OCI-LY3 (cell line): Measurements from ENCODE around the gene IFT25.

Source experiments
- H2AFZ ChIP-seq: fragments of 200-600, 300-600 bp; shearing (Covaris generic); 2 replicates; pipeline ENCODE4 v1.6.0; 2014; ENCODE audit warnings: antibody characterized with exemption, low read depth, low read length
- H3K27ac ChIP-seq: fragments of 200-600, 300-600 bp; sonication (generic); 2 replicates; pipeline ENCODE4 v1.5.1; 2014; ENCODE audit warnings: mild to moderate bottlenecking, low read length, moderate library complexity, mixed read lengths
- H3K27me3 ChIP-seq: fragments of 200-600, 300-600 bp; sonication (generic); 2 replicates; pipeline ENCODE4 v1.6.1; 2014; ENCODE audit warnings: low read depth, low read length, mixed read lengths
- H3K36me3 ChIP-seq: fragments of 200-600, 300-600 bp; sonication (generic); replicated peaks from 2 replicates; pipeline ENCODE3; 2014; ENCODE audit warnings: low read depth, low read length, mixed read lengths
- H3K4me1 ChIP-seq: fragments of 300-600, 200-600 bp; sonication (generic); 2 replicates; pipeline ENCODE4 v1.6.1; 2014; ENCODE audit warnings: low read length, mixed read lengths
- H3K4me2 ChIP-seq: fragments of 200-600, 300-600 bp; sonication (generic); 2 replicates; pipeline ENCODE4 v1.6.1; 2014; ENCODE audit warnings: low read length, mixed read lengths
- H3K4me3 ChIP-seq: fragments of 300-600, 200-600 bp; sonication (generic); 2 replicates; pipeline ENCODE4 v1.5.1; 2014; ENCODE audit warnings: antibody characterized with exemption, mild to moderate bottlenecking, low read length, moderate library complexity
- H3K79me2 ChIP-seq: fragments of 300-600, 200-600 bp; shearing (Covaris generic); 2 replicates; pipeline ENCODE4 v1.6.1; 2014; ENCODE audit warnings: mild to moderate bottlenecking, low read length, mixed read lengths
- H3K9ac ChIP-seq: fragments of 300-600, 200-600 bp; shearing (Covaris generic); 2 replicates; pipeline ENCODE4 v1.6.0; 2014; ENCODE audit warnings: mild to moderate bottlenecking, low read length, moderate library complexity
- H3K9me3 ChIP-seq: fragments of 200-600, 300-600 bp; shearing (Covaris generic); 2 replicates; pipeline ENCODE4 v1.6.1; 2014; ENCODE audit warnings: low read length, mixed read lengths; ENCODE audit not compliant: insufficient read depth
- H4K20me1 ChIP-seq: fragments of 200-600, 300-600 bp; sonication (generic); 2 replicates; pipeline ENCODE4 v1.6.1; 2016; ENCODE audit warnings: low read length, mixed read lengths; ENCODE audit not compliant: insufficient read depth
- CTCF ChIP-seq: fragments of 200-600, 300-600 bp; sonication (generic); IDR thresholded peaks from 2 replicates; pipeline ENCODE4 v1.5.1; 2014; ENCODE audit warnings: antibody characterized with exemption, low read length, low read depth
- EZH2phosphoT487 ChIP-seq: fragments of 200-600 bp; shearing (Covaris generic); IDR thresholded peaks from 2 replicates; pipeline ENCODE4 v1.6.1; 2018; ENCODE audit warnings: antibody characterized with exemption, mixed run types, low read depth

The IFT25 gene

DNA sequence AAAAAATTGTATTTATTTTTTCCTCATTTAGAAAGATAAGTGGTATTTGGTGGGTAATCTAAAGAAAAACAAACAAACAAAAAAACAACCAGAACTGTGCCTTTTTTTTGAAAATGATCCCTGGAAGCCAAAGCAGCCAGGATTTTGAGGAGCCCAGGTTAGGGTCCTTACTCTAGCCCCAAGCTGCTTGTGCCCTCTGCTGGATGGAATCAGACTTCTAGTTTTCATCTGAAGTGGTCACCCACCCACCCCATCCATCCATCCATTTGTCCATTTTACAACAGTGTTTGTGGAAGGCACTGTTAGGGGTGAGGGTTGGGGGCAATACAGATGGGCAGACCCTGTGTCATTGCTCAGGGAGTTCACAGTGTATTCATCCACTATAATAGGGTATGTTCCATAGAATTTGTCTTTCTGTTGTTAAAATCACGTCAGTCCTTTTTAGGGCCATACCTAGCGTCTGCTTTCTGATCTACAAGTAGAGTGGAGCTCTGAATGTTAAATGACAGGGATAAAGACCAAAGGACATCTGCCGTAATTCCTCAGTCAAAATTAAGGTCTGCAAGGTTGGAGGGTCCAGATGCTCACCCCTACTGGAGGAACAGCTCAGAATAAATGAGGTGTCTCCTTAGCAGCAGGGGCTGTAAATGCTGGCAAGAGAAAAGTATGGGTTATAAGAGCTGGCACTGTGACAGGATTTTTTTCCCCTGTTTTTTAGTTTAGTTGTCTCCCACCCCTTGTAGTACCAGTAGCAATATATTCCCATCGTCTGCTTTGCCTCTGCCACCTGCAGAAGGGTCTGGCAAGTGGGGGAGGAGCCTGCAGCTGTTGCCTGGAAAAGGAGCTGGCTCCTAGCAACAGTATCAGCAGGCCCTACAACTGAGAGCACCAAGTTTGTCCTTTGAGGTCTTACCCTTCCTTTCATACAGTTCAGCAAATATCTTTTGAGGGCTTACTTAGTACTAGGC lies 3.8 kb upstream of the IFT25 start:
- Histone ChIP-seq H3K4me3 (no peak overlapping the region), H3K4me2 (no peak overlapping the region), H3K27ac (no peak overlapping the region), H3K27me3 (no peaks in the 10 kb centered on the region), H3K9ac (no peak overlapping the region), H3K79me2 (peaks cover 16% of the 10 kb centered on the region), H3K4me1 (peaks cover 12% of the 10 kb centered on the region), H2AFZ (no peak overlapping the region), H3K9me3 (no peaks in the 10 kb centered on the region), H3K36me3 (peaks cover 3% of the 10 kb centered on the region), H4K20me1 (no peaks in the 10 kb centered on the region)
- TF ChIP-seq CTCF (peak; percentile 61), EZH2phosphoT487 (no peak)

- no peak for TF ChIP-seq CTCF
- TF ChIP-seq EZH2phosphoT487, result no peak
- Histone ChIP-seq H3K79me2 (peaks cover 23% of the 10 kb centered on the region), H3K4me3 (no peak overlapping the region), H4K20me1 (no peaks in the 10 kb centered on the region), H3K4me2 (no peak overlapping the region), H3K27ac (no peak overlapping the region), H3K9me3 (no peaks in the 10 kb centered on the region), H3K27me3 (no peaks in the 10 kb centered on the region), H3K4me1 (peaks cover 18% of the 10 kb centered on the region), H3K36me3 (peaks cover 3% of the 10 kb centered on the region), H2AFZ (no peak overlapping the region), H3K9ac (no peak overlapping the region)
These were observed 2.8 kb upstream of the IFT25 start for GRCh38 chr1:53948291-53948690.

GRCh38 chr1:53947172-53947907 lies 1.8 kb upstream of the IFT25 start:
- H3K27ac ChIP-seq, result no peak overlapping the region
- peaks cover 18% of the 10 kb centered on the region for H3K4me1 ChIP-seq
- TF ChIP-seq EZH2phosphoT487 (no peak), CTCF (no peak)
- no peaks in the 10 kb centered on the region for H3K27me3 ChIP-seq
- peaks cover 29% of the 10 kb centered on the region for H3K79me2 ChIP-seq
- peak overlapping the region; percentile 86 for H3K4me3 ChIP-seq
- peak overlapping the region; percentile 73 for H3K9ac ChIP-seq
- H3K4me2 ChIP-seq, result peak overlapping the region; percentile 91
- no peaks in the 10 kb centered on the region for H3K36me3 ChIP-seq
- H3K9me3 ChIP-seq, result no peaks in the 10 kb centered on the region
- no peaks in the 10 kb centered on the region for H4K20me1 ChIP-seq
- H2AFZ ChIP-seq, result no peak overlapping the region
